ENCODE results near the gene FAM217B. TPM values are rescaled to one million over a fixed set of nuclear protein-coding genes. Genes with fewer than 3 reads are reported as not detected.
A peak's percentile ranks its signal among the peaks of the same experiment; 100 is the strongest.

The FAM217B gene
- total and polyA plus RNA-seq, 2 of the 8 experiments (the other 6 are each of a cell fraction or from before 2014, with no cell fraction given): 5.4 to 28.5 TPM

GRCh38 chr20:59940956-59941294 is 736 bp downstream of the FAM217B start:
- peak overlapping the region; percentile 3 for H2BK120ac ChIP-seq (replicated peaks; ENCODE audit: low read depth, low read length)
- no peak overlapping the region for H3K23ac ChIP-seq (ENCODE audit: insufficient read length)
- no peak overlapping the region for H3K56ac ChIP-seq (replicated peaks; ENCODE audit: insufficient read length, low read depth, low read length)
- FAIRE-seq (no peak), DNase-seq (ENCODE audit: low read depth in 1 of 2, low spot score in 2 of 2) (no peak)
- H3K4ac ChIP-seq (replicated peaks; ENCODE audit: insufficient read length, low read depth, low read length): no peak overlapping the region
- H3K9ac ChIP-seq (replicated peaks in 1 of 4; ENCODE audit: extremely low read depth in 1 of 4, low read depth in 3 of 4, low read length in 3 of 4): peak overlapping the region in 3 of 4 experiments; percentile 78 to 83 (median 82); a peak in 5 of 7 replicates
- H2BK20ac ChIP-seq (ENCODE audit: low read length): no peak overlapping the region
- no peak overlapping the region for H2AK5ac ChIP-seq (ENCODE audit: low read depth, low read length)
- H2BK12ac ChIP-seq (ENCODE audit: low read depth, low read length): no peak overlapping the region
- H2BK5ac ChIP-seq (ENCODE audit: low read depth, low read length): peak overlapping the region; percentile 95
- peak overlapping the region; percentile 95 for H2AFZ ChIP-seq (ENCODE audit: low read length)
- peak overlapping the region; percentile 72; the same call in 1 of the 2 replicates for H3K27ac ChIP-seq (ENCODE audit: low read depth, low read length)
- peaks cover 0 to 5% of the 10 kb centered on the region in 2 experiments; a peak in 1 of 4 replicates for H3K79me2 ChIP-seq (ENCODE audit: control insufficient read depth in 1 of 2, insufficient read depth in 2 of 2, low read length in 2 of 2)
- peak overlapping the region; percentile 61 to 88 (median 75) for H3K4me3 ChIP-seq (ENCODE audit: extremely low read depth in 1 of 4, insufficient read depth in 2 of 4, low read depth in 3 of 4, low read length in 4 of 4)
- CTCF ChIA-PET (ENCODE audit: partially characterized antibody): interaction anchor here (0.9 kb wide), 1 partner anchor 14 kb away, joined by 3 read pairs; no protein-coding TSS in a partner anchor
- peaks cover 9 to 19% (median 14%) of the 10 kb centered on the region in 4 experiments for H3K27me3 ChIP-seq (replicated peaks in 1 of 4; ENCODE audit: control insufficient read depth in 3 of 4, extremely low read depth in 1 of 4, insufficient read depth in 3 of 4, low read length in 3 of 4)
- H3K36me3 ChIP-seq (ENCODE audit: control insufficient read depth in 2 of 4, insufficient read depth in 4 of 4, low read length in 3 of 4): peaks cover 0 to 17% (median 7%) of the 10 kb centered on the region in 4 experiments; a peak in 4 of 8 replicates
- TF ChIP-seq ZNF274 (IDR thresholded peaks at IDR 0.05; ENCODE audit: borderline replicate concordance, extremely low read depth, low read length) (no peak), BRCA1 (IDR thresholded peaks at IDR 0.05; ENCODE audit: low read depth, low read length) (no peak), CREB1 (IDR thresholded peaks at IDR 0.05) (no peak), SIRT6 (IDR thresholded peaks at IDR 0.05; ENCODE audit: low read length) (no peak), POLR2A (IDR thresholded peaks at IDR 0.05; ENCODE audit: control extremely low read depth in 1 of 2, low read depth in 2 of 2, low read length in 2 of 2) (no peak), CTCF (IDR thresholded peaks at IDR 0.05; ENCODE audit: control extremely low read depth in 1 of 3, insufficient read depth in 1 of 3, low read depth in 1 of 3, low read length in 3 of 3) (no peak), SP1 (IDR thresholded peaks at IDR 0.05; ENCODE audit: low read depth, low read length) (no peak)
- TF ChIP-seq, protein P1, sequence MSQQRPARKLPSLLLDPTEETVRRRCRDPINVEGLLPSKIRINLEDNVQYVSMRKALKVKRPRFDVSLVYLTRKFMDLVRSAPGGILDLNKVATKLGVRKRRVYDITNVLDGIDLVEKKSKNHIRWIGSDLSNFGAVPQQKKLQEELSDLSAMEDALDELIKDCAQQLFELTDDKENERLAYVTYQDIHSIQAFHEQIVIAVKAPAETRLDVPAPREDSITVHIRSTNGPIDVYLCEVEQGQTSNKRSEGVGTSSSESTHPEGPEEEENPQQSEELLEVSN (IDR thresholded peaks at IDR 0.05): no peak
- H4K91ac ChIP-seq (replicated peaks; ENCODE audit: insufficient read length, low read length): no peak overlapping the region
- H4K20me1 ChIP-seq (replicated peaks in 1 of 2; ENCODE audit: control insufficient read depth in 1 of 2, insufficient read depth in 2 of 2, low read length in 2 of 2): peaks cover 0 to 7% of the 10 kb centered on the region in 2 experiments
- H3K4me1 ChIP-seq (replicated peaks in 1 of 4; ENCODE audit: control insufficient read depth in 3 of 4, insufficient read depth in 4 of 4, low read length in 3 of 4): peaks cover 0 to 6% (median 2%) of the 10 kb centered on the region in 4 experiments; a peak in 4 of 7 replicates
- H4K8ac ChIP-seq (ENCODE audit: extremely low read depth, insufficient read depth, low read length): no peak overlapping the region
- peak overlapping the region; percentile 83 to 93 for H3K4me2 ChIP-seq (ENCODE audit: insufficient read depth in 1 of 2, low read depth in 2 of 2, low read length in 2 of 2)
- 10% methylated on average over 4 of the region's 4 CpGs; no CpG with 5 or more reads in 1 of the 2 experiments for WGBS, 2 experiments (ENCODE audit: extremely low coverage in 1 of 2, insufficient coverage in 1 of 2, insufficient read length in 1 of 2, insufficient replicate concordance in 2 of 2, low coverage in 1 of 2, low lambda C conversion rate in 2 of 2, missing lambda C conversion rate in 1 of 2)
- H2BK15ac ChIP-seq (ENCODE audit: low read length): no peak overlapping the region
- peaks cover 12% of the 10 kb centered on the region for H3K23me2 ChIP-seq (ENCODE audit: low read depth, low read length)
- peaks cover 5 to 9% of the 10 kb centered on the region in 2 experiments; a peak in 3 of 4 replicates for H3K9me3 ChIP-seq (ENCODE audit: insufficient read depth in 2 of 2, low read depth in 1 of 2, low read length in 1 of 2)
- peak overlapping the region; percentile 34 for H3K18ac ChIP-seq (ENCODE audit: extremely low read depth, low read length)
- H4K5ac ChIP-seq (ENCODE audit: insufficient read length, low read depth, low read length): no peak overlapping the region
- no peak overlapping the region for H3K14ac ChIP-seq (ENCODE audit: insufficient read length)
- POLR2A ChIA-PET (ENCODE audit: partially characterized antibody): interaction anchor here (2.3 kb wide), 1 partner anchor 13 kb away, joined by 8 read pairs; no protein-coding TSS in a partner anchor
- H3K79me1 ChIP-seq (ENCODE audit: low read depth, low read length): no peaks in the 10 kb centered on the region

Data from H1 (cell line).